COLO668 (cell line): ENCODE data around the gene ANKRD34A.

ENCODE experiments used
- DNase-seq: peaks from one replicate; lab custom pipeline; 2025; ENCODE audit not compliant: unreplicated experiment; lab: John Stamatoyannopoulos, UW

The ANKRD34A gene

GRCh38 chr1:145974721-145975120, 10.3 kb upstream of the ANKRD34A start:
- DNase-seq = no peak

GRCh38 chr1:145972580-145972979, 8.2 kb upstream of the ANKRD34A start:
- no peak for DNase-seq

GRCh38 chr1:145967288-145967687, 2.9 kb upstream of the ANKRD34A start:
- DNase-seq = no peak

- DNase-seq = no peak
Measured at GRCh38 chr1:145965119-145965744, 857 bp upstream of the ANKRD34A start.

- DNase-seq = peak; percentile 46
Measured at GRCh38 chr1:145963265-145964019, 933 bp downstream of the ANKRD34A start.

GRCh38 chr1:145962157-145963102, 1.9 kb downstream of the ANKRD34A start:
- DNase-seq = peak; percentile 43

GRCh38 chr1:145961425-145962156, 2.8 kb downstream of the ANKRD34A start:
- peak; percentile 52 for DNase-seq

- no peak for DNase-seq
Measured at GRCh38 chr1:145961109-145961424, 3.3 kb downstream of the ANKRD34A start.

- peak; percentile 69 for DNase-seq
Measured at GRCh38 chr1:145960468-145961108, 3.8 kb downstream of the ANKRD34A start.

- DNase-seq = no peak
Measured at GRCh38 chr1:145959957-145960467, 4.4 kb downstream of the ANKRD34A start.

- no peak for DNase-seq
Measured at GRCh38 chr1:145959333-145959732, 5.0 kb downstream of the ANKRD34A start.

- no peak for DNase-seq
Measured at GRCh38 chr1:145958734-145959133, 5.6 kb downstream of the ANKRD34A start.

GRCh38 chr1:145957443-145958319, 6.7 kb downstream of the ANKRD34A start, which contains the start of gene LIX1L:
LIX1L (minus strand) TSS chr1:145958017; CDS start chr1:145957927, 90 bp downstream.
- peak; percentile 96 for DNase-seq

- DNase-seq = no peak
Measured at GRCh38 chr1:145956781-145957442, 7.5 kb downstream of the ANKRD34A start.

- no peak for DNase-seq
Measured at GRCh38 chr1:145956361-145956760, 8.0 kb downstream of the ANKRD34A start.

GRCh38 chr1:145955436-145955835, 8.9 kb downstream of the ANKRD34A start:
- DNase-seq = no peak

GRCh38 chr1:145953861-145954260, 10.5 kb downstream of the ANKRD34A start:
- DNase-seq = no peak

- no peak for DNase-seq
Measured at GRCh38 chr1:145952903-145953302, 11.5 kb downstream of the ANKRD34A start.

- no peak for DNase-seq
Measured at GRCh38 chr1:145951526-145951925, 12.8 kb downstream of the ANKRD34A start.
